Upper lobe of right lung (tissue), 1 donor: ENCODE results near the gene NUAK1. TPM values are rescaled to one million over a fixed set of nuclear protein-coding genes. Genes with fewer than 3 reads are reported as not detected.

Source experiments
- ATAC-seq: fragments of 200-7000 bp; cut with Tn5 transposase; one replicate; pipeline ENCODE4 v1.9.1; 2020; ENCODE audit warnings: mild to moderate bottlenecking, moderate library complexity
- DNase-seq: peaks from one replicate; pipeline ENCODE4 v3.0.0-alpha.2; 2020
- H3K27ac ChIP-seq: fragments of 200-600 bp; one replicate; pipeline ENCODE4 v1.8.0; 2022
- H3K27me3 ChIP-seq: fragments of 200-600 bp; one replicate; pipeline ENCODE4 v1.8.0; 2022; ENCODE audit warnings: mild to moderate bottlenecking
- H3K36me3 ChIP-seq: fragments of 200-600 bp; one replicate; pipeline ENCODE4 v1.8.0; 2022
- H3K4me1 ChIP-seq: fragments of 200-600 bp; one replicate; pipeline ENCODE4 v1.8.0; 2022
- H3K4me3 ChIP-seq: fragments of 200-600 bp; one replicate; pipeline ENCODE4 v1.8.0; 2022; ENCODE audit warnings: mild to moderate bottlenecking
- H3K9me3 ChIP-seq: fragments of 200-600 bp; one replicate; pipeline ENCODE4 v1.8.0; 2022
- intact Hi-C: fragments of 100-400 bp; cut with DNase I; formaldehyde crosslinking; loops from one replicate; pipeline ENCODE4 v1.11.0; 2022
- total RNA-seq: library from RNA; stranded (reverse); fragmentation: NEBNext Ultra II Directional; extraction: Animal tissue kit (Norgen Biotek cat#: 25700); gene quantifications from one replicate; pipeline ENCODE4 v1.2.1, GENCODE V29; 2021
- TF ChIP-seq, protein P1 (sequence below): fragments of 200-600 bp; IDR thresholded peaks from one replicate; pipeline ENCODE4 v1.8.0; 2022; ENCODE audit warnings: antibody characterized with exemption
- donor health status: DM: no; HTN: yes; CAD: no; lungs with severe emphysema.

NUAK1 gene
- total RNA-seq, 1 donor from 2014 or later, result 40.8 TPM

GRCh38 chr12:106113824-106114446, 24.8 kb downstream of the NUAK1 start:
- ATAC-seq (peak; percentile 41), DNase-seq (no peak)
- H3K4me1 ChIP-seq, result peaks cover 52% of the 10 kb centered on the region
- TF ChIP-seq, protein P1, sequence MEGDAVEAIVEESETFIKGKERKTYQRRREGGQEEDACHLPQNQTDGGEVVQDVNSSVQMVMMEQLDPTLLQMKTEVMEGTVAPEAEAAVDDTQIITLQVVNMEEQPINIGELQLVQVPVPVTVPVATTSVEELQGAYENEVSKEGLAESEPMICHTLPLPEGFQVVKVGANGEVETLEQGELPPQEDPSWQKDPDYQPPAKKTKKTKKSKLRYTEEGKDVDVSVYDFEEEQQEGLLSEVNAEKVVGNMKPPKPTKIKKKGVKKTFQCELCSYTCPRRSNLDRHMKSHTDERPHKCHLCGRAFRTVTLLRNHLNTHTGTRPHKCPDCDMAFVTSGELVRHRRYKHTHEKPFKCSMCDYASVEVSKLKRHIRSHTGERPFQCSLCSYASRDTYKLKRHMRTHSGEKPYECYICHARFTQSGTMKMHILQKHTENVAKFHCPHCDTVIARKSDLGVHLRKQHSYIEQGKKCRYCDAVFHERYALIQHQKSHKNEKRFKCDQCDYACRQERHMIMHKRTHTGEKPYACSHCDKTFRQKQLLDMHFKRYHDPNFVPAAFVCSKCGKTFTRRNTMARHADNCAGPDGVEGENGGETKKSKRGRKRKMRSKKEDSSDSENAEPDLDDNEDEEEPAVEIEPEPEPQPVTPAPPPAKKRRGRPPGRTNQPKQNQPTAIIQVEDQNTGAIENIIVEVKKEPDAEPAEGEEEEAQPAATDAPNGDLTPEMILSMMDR, result no peak
- H3K27me3 ChIP-seq, result no peaks in the 10 kb centered on the region
- H3K27ac ChIP-seq, result peak overlapping the region; percentile 49
- H3K36me3 ChIP-seq, result no peaks in the 10 kb centered on the region
- no peak overlapping the region for H3K4me3 ChIP-seq
- intact Hi-C loops, result no loop called here
- no peaks in the 10 kb centered on the region for H3K9me3 ChIP-seq

DNA sequence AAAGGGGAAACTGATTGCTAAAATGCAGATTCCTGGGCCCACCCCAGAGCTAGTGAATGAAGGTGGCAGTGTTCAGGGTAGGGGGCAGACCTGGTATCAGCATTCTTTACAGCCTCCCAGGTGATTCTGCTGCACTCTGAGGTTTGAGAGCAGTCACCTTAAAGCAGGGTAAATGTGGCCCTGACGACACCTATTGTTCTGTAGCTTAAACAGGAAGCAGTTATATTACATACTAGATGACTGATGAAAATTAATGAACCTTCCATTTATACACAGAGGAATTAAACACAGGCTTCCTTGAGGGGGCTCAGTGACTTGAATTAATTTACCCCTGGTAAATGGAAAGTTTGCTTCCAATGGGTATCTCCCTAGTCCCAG, 25.3 kb downstream of the NUAK1 start:
- Histone ChIP-seq H3K4me1 (peaks cover 54% of the 10 kb centered on the region), H3K27ac (peak overlapping the region; percentile 49), H3K27me3 (no peaks in the 10 kb centered on the region), H3K4me3 (no peak overlapping the region), H3K9me3 (no peaks in the 10 kb centered on the region), H3K36me3 (no peaks in the 10 kb centered on the region)
- ATAC-seq (no peak), DNase-seq (no peak)
- intact Hi-C loops, result no loop called here
- TF ChIP-seq, protein P1, result no peak

DNA sequence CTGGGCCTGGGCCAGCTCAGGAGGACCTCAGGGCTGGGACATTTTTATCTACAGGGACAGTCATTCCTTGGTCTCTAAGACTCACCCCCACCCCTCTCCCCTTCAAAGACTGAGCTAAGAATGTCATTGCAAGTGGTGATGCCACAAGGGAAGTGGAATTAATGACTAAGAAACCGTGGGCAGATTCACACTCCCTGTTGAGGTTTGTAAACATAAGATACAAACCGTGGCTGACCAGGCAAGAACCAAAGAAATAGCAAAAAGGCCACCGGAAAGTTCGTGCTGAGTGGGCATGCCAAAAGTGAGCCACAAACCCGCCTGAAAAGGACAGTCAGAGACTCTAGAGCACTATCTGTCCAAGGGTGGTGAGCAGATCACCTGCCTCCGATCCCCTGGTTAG, 25.7 kb downstream of the NUAK1 start:
- Histone ChIP-seq H3K9me3 (no peaks in the 10 kb centered on the region), H3K4me1 (peaks cover 58% of the 10 kb centered on the region), H3K36me3 (no peaks in the 10 kb centered on the region), H3K4me3 (no peak overlapping the region), H3K27ac (peak overlapping the region; percentile 49), H3K27me3 (no peaks in the 10 kb centered on the region)
- TF ChIP-seq, protein P1, result no peak
- no peak for ATAC-seq
- no peak for DNase-seq
- intact Hi-C loops, result no loop called here

GRCh38 chr12:106112145-106112821, 26.5 kb downstream of the NUAK1 start:
- H3K36me3 ChIP-seq, result no peaks in the 10 kb centered on the region
- ATAC-seq (no peak), DNase-seq (no peak)
- TF ChIP-seq, protein P1, result no peak
- no peak overlapping the region for H3K4me3 ChIP-seq
- no peaks in the 10 kb centered on the region for H3K9me3 ChIP-seq
- peaks cover 65% of the 10 kb centered on the region for H3K4me1 ChIP-seq
- no peaks in the 10 kb centered on the region for H3K27me3 ChIP-seq
- H3K27ac ChIP-seq, result peak overlapping the region; percentile 32
- intact Hi-C loops, result no loop called here

- Histone ChIP-seq H3K27me3 (no peaks in the 10 kb centered on the region), H3K9me3 (no peaks in the 10 kb centered on the region), H3K4me3 (no peak overlapping the region), H3K4me1 (peaks cover 78% of the 10 kb centered on the region), H3K27ac (peak overlapping the region; percentile 21), H3K36me3 (no peaks in the 10 kb centered on the region)
- TF ChIP-seq, protein P1, result no peak
- DNase-seq, result no peak
- intact Hi-C loops, result no loop called here
- no peak for ATAC-seq
Observed at GRCh38 chr12:106110626-106111300, 28.0 kb downstream of the NUAK1 start.
